ENCODE results near the gene C9orf57.

DNA sequence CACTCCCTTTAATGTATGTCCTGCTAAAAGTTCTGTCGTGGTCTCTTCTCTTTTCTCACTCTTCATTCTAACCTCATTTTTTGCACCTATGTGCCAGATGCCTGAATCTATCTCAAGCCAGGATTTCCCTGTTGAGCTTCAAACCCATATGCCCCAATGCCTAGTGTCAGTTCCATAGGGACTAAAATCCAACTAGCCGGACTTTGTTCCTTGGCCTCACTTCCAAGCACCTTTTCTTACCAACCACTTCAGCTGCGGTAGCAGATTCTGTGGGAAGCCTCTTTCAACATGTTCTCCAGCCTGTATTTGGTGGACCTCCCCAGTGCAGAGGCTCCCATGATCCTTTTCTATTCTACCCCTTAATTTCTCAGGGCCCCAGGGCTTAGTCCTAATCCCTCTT is 17.5 kb downstream of the C9orf57 start:
- TF ChIP-seq SIN3A (conservative IDR thresholded peaks at IDR 0.05 in 1 of 2, IDR thresholded peaks at IDR 0.05 in 1 of 2; ENCODE audit: low read depth in 1 of 2, low read length in 2 of 2) (no peak), CTCF (IDR thresholded peaks at IDR 0.05; ENCODE audit: control extremely low read depth in 1 of 3, insufficient read depth in 1 of 3, low read depth in 1 of 3, low read length in 3 of 3) (no peak), POLR2A (IDR thresholded peaks at IDR 0.05; ENCODE audit: control extremely low read depth in 1 of 2, low read depth in 2 of 2, low read length in 2 of 2) (no peak), POLR2AphosphoS5 (IDR thresholded peaks at IDR 0.05; ENCODE audit: low read depth, low read length) (no peak), CHD2 (IDR thresholded peaks at IDR 0.05; ENCODE audit: low read length) (no peak)

Data from H1 (cell line).